Endothelial cell of umbilical vein (primary cell): ENCODE results near the gene FHOD3. TPM values are rescaled to one million over a fixed set of nuclear protein-coding genes. Genes with fewer than 3 reads are reported as not detected.

Experiments used
- BruUV-seq: library from RNA; stranded (reverse); fragments of 400-500 nt; replicated peaks from 2 replicates; lab custom pipeline; 2021; lab: Mats Ljungman, UMichigan
- CTCF ChIA-PET: fragments of 300-600, 350-600 bp; sonication (Branson Sonifier 250); formaldehyde crosslinking; loops from one replicate; lab custom pipeline; 2021; ENCODE audit warnings: antibody characterized with exemption, inconsistent platforms; lab: Charles Lee
- POLR2A ChIA-PET: fragments of 300-600, 350-600 bp; sonication (Branson Sonifier 250); formaldehyde crosslinking; loops from one replicate; lab custom pipeline; 2021; ENCODE audit warnings: antibody characterized with exemption, inconsistent platforms; lab: Charles Lee
- DNase-seq: peaks from one replicate; pipeline ENCODE4 v3.0.0-alpha.2; 2011; ENCODE audit warnings: low read depth, low spot score
- FAIRE-seq: peaks from 2 replicates; lab custom pipeline; 2011; peaks lifted over from hg19 to GRCh38; lab: Jason Lieb, UNC
- H2AFZ ChIP-seq: 2 replicates; pipeline ENCODE4 v1.6.0; 2012; ENCODE audit warnings: low read depth, low read length, control low read depth, inconsistent platforms
- H3K27ac ChIP-seq: 2 replicates; pipeline ENCODE4 v1.5.1; 2011; ENCODE audit warnings: low read depth, mild to moderate bottlenecking, control low read depth, low read length, moderate library complexity; ENCODE audit not compliant: insufficient read depth
- H3K27me3 ChIP-seq, 2 experiments: 2 replicates each; pipeline versions ENCODE4 v1.6.0 to v1.6.1; 2011; ENCODE audit warnings: low read length in 2 of 2, mixed read lengths in 1 of 2; ENCODE audit not compliant: control insufficient read depth in 2 of 2, insufficient read depth in 2 of 2
- H3K36me3 ChIP-seq, 2 experiments: 2 replicates in 1 of 2; 3 replicates in 1 of 2; pipeline ENCODE4 v1.5.1; 2011; ENCODE audit warnings: low read length in 2 of 2, mild to moderate bottlenecking in 1 of 2, moderate library complexity in 1 of 2; ENCODE audit not compliant: control insufficient read depth in 2 of 2, insufficient read depth in 2 of 2; ENCODE audit errors: extremely low read depth in 1 of 2
- H3K4me1 ChIP-seq: 3 replicates; pipeline ENCODE4 v1.5.1; 2011; ENCODE audit warnings: mild to moderate bottlenecking, low read length; ENCODE audit not compliant: control insufficient read depth, insufficient read depth; ENCODE audit errors: extremely low read depth
- H3K4me2 ChIP-seq: 2 replicates; pipeline ENCODE4 v1.6.1; 2011; ENCODE audit warnings: low read length, control low read depth, mixed read lengths; ENCODE audit not compliant: insufficient read depth
- H3K4me3 ChIP-seq, 3 experiments: fragments of 200-600 bp in 1 of 3; sonication (generic), shearing (Covaris generic) in 1 of 3; replicated peaks in 1 of 3; 2 replicates each; pipeline ENCODE4 v1.5.1; 2011 to 2016; ENCODE audit warnings: control low read depth in 3 of 3, low read length in 3 of 3, mild to moderate bottlenecking in 2 of 3, inconsistent platforms in 1 of 3, low read depth in 1 of 3, moderate library complexity in 1 of 3; ENCODE audit not compliant: insufficient read depth in 1 of 3
- H3K79me2 ChIP-seq: 2 replicates; pipeline ENCODE4 v1.6.0; 2012; ENCODE audit warnings: low read length, inconsistent platforms; ENCODE audit not compliant: control insufficient read depth, insufficient read depth
- H3K9ac ChIP-seq: replicated peaks from 2 replicates; pipeline ENCODE3; 2011; ENCODE audit warnings: low read length, control low read depth; ENCODE audit not compliant: insufficient read depth; ENCODE audit errors: extremely low read depth
- H3K9me1 ChIP-seq: replicated peaks from 3 replicates; pipeline ENCODE4 v1.6.0; 2011; ENCODE audit warnings: mild to moderate bottlenecking, low read length; ENCODE audit not compliant: control insufficient read depth, insufficient read depth; ENCODE audit errors: extremely low read depth
- H3K9me3 ChIP-seq: replicated peaks from 2 replicates; pipeline ENCODE4 v1.5.1; 2012; ENCODE audit warnings: low read length, inconsistent platforms; ENCODE audit not compliant: control insufficient read depth, insufficient read depth
- H4K20me1 ChIP-seq: replicated peaks from 2 replicates; pipeline ENCODE3; 2011; ENCODE audit warnings: mild to moderate bottlenecking, low read length; ENCODE audit not compliant: control insufficient read depth, insufficient read depth; ENCODE audit errors: extremely low read depth
- EZH2 ChIP-seq: IDR thresholded peaks from 2 replicates; pipeline ENCODE4 v1.6.1; 2012; ENCODE audit warnings: borderline replicate concordance, low read depth, mild to moderate bottlenecking, moderate library complexity, low read length, inconsistent platforms; ENCODE audit not compliant: severe bottlenecking
- FOS ChIP-seq: IDR thresholded peaks from 2 replicates; pipeline ENCODE4 v1.6.1; 2011; ENCODE audit warnings: mild to moderate bottlenecking, low read length, moderate library complexity, borderline replicate concordance; ENCODE audit not compliant: insufficient read depth
- GATA2 ChIP-seq: IDR thresholded peaks from 2 replicates; pipeline ENCODE4 v1.7.0; 2011; ENCODE audit warnings: low read depth, mild to moderate bottlenecking, moderate library complexity, mixed read lengths, low read length; ENCODE audit not compliant: insufficient read length, insufficient read depth
- JUN ChIP-seq: IDR thresholded peaks from 2 replicates; pipeline ENCODE4 v1.6.1; 2011; ENCODE audit warnings: borderline replicate concordance, low read depth; ENCODE audit not compliant: insufficient read length, insufficient read depth
- MAX ChIP-seq: IDR thresholded peaks from 2 replicates; pipeline ENCODE4 v1.6.1; 2011; ENCODE audit not compliant: insufficient read depth, insufficient read length
- MYC ChIP-seq: IDR thresholded peaks from one replicate; pipeline ENCODE4 v1.6.1; 2011; ENCODE audit warnings: mild to moderate bottlenecking, low read depth, low read length
- POLR2A ChIP-seq: IDR thresholded peaks from 2 replicates; pipeline ENCODE4 v1.6.1; 2012; ENCODE audit warnings: low read depth, mild to moderate bottlenecking, control low read depth, low read length
- POLR2AphosphoS5 ChIP-seq: IDR thresholded peaks from 2 replicates; pipeline ENCODE4 v1.6.1; 2012; ENCODE audit warnings: low read depth, mild to moderate bottlenecking, control low read depth, low read length, moderate library complexity; ENCODE audit not compliant: insufficient read depth
- dilution Hi-C: fragments of 300-500 bp; cut with MboI; formaldehyde crosslinking; loops from one replicate; pipeline ENCODE4 v1.15.0; 2019; ENCODE audit warnings: low sequenced_read_pairs; ENCODE audit not compliant: extremely low pct_ligation_motif_present
- intact Hi-C: fragments of 100-400 bp; cut with micrococcal nuclease; formaldehyde crosslinking; loops from one replicate; pipeline ENCODE4 v1.10.0; 2022
- polyA plus RNA-seq, 4 experiments: library from polyadenylated mRNA; depleted of rRNA in 3 of 4; stranded (reverse) in 3 of 4; unstranded in 1 of 4; fragments of >200 nt; gene quantifications; 2 replicates each; pipeline versions ENCODE4 v1.2.1 to v1.2.3, GENCODE V29; 2011 to 2012; ENCODE audit warnings: missing spikeins in 1 of 4
- total RNA-seq: library from RNA; stranded (reverse); gene quantifications from 2 replicates; pipeline ENCODE4 v1.2.3, GENCODE V29; 2021
- TF ChIP-seq, protein P1 (sequence below), 2 donors: IDR thresholded peaks; 1 replicate in 1 of 2; 2 replicates in 1 of 2; pipeline ENCODE4 v1.5.1; 2011; ENCODE audit warnings: low read length in 2 of 2, mild to moderate bottlenecking in 2 of 2, moderate library complexity in 2 of 2, control low read depth in 1 of 2, inconsistent platforms in 1 of 2, low read depth in 1 of 2; ENCODE audit not compliant: insufficient read depth in 1 of 2; ENCODE audit errors: extremely low read depth in 1 of 2

The FHOD3 gene
- total and polyA plus RNA-seq, 2 donors (not counting 3 experiments of a cell fraction or from before 2014, with no cell fraction given), result 0.06 to 1.5 TPM

DNA sequence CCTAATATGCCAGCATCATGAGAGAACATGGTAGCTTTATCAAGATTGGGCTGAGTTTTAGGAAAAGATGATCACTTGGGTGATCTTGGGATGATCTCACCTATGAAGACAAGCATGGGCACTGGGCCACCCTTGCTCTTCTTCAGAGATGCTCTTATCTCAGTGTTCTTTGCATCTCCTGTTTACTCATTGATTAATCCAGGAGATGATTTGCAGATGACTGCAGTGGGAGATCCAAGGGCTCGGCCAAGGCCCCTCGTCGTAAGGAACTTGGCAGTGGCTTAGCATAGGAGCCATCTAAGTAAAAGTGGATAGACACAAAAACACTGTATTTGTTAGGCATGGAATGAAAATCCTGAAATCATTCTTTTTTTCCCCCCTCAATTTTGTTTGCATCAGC is 228.4 kb downstream of the FHOD3 start:
- Histone ChIP-seq H3K9me1 (no peaks in the 10 kb centered on the region), H3K4me1 (no peaks in the 10 kb centered on the region), H3K27me3 (no peaks in the 10 kb centered on the region), H3K4me3 (no peak overlapping the region), H2AFZ (no peak overlapping the region), H3K36me3 (no peaks in the 10 kb centered on the region), H3K9me3 (no peaks in the 10 kb centered on the region), H3K27ac (no peak overlapping the region), H3K4me2 (no peak overlapping the region), H3K9ac (no peak overlapping the region), H4K20me1 (no peaks in the 10 kb centered on the region), H3K79me2 (no peaks in the 10 kb centered on the region)
- no peak for TF ChIP-seq MYC
- TF ChIP-seq, protein P1, sequence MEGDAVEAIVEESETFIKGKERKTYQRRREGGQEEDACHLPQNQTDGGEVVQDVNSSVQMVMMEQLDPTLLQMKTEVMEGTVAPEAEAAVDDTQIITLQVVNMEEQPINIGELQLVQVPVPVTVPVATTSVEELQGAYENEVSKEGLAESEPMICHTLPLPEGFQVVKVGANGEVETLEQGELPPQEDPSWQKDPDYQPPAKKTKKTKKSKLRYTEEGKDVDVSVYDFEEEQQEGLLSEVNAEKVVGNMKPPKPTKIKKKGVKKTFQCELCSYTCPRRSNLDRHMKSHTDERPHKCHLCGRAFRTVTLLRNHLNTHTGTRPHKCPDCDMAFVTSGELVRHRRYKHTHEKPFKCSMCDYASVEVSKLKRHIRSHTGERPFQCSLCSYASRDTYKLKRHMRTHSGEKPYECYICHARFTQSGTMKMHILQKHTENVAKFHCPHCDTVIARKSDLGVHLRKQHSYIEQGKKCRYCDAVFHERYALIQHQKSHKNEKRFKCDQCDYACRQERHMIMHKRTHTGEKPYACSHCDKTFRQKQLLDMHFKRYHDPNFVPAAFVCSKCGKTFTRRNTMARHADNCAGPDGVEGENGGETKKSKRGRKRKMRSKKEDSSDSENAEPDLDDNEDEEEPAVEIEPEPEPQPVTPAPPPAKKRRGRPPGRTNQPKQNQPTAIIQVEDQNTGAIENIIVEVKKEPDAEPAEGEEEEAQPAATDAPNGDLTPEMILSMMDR (IDR thresholded peaks at IDR 0.05; ENCODE audit: extremely low read depth in 1 of 2, insufficient read depth in 1 of 2, low read depth in 1 of 2, low read length in 2 of 2), result no peak
- no peak for TF ChIP-seq MAX
- TF ChIP-seq POLR2AphosphoS5, result no peak
- TF ChIP-seq FOS, result no peak
- TF ChIP-seq POLR2A, result no peak
- TF ChIP-seq EZH2, result no peak
- no peak for TF ChIP-seq GATA2
- no peak for TF ChIP-seq JUN
- POLR2A ChIA-PET, result no interaction called here
- intact Hi-C loops, result no loop called here
- CTCF ChIA-PET, result interaction anchor here (0.7 kb wide), 1 partner anchor 22 kb away, joined by 3 read pairs; no protein-coding TSS in a partner anchor
- FAIRE-seq (no peak), DNase-seq (no peak)
- BruUV-seq, result no TSS peak
- dilution Hi-C loops, result no loop called here
